ENCODE data around the gene RBBP5. TPM values are rescaled to one million over a fixed set of nuclear protein-coding genes. Genes with fewer than 3 reads are reported as not detected.
"Not testable (repeated sequence)": the region's sequence is repeated elsewhere in the genome, so short reads cannot be mapped to it uniquely, and the experiment has no call there.

RBBP5 gene
- total RNA-seq, 1 donor: 19.5 TPM

- no peak for DNase-seq (ENCODE audit: insufficient read length, low spot score, missing footprints)
- Histone ChIP-seq H3K36me3 (ENCODE audit: insufficient read depth, low read length) (peaks cover 74% of the 10 kb centered on the region), H3K27ac (ENCODE audit: low read depth, low read length) (no peak overlapping the region)
These were observed 36.4 kb upstream of the RBBP5 start for GRCh38 chr1:205158048-205158616.

GRCh38 chr1:205155665-205156377 is 34.0 kb upstream of the RBBP5 start:
- not testable (repeated sequence) for H3K4me2 ChIP-seq (ENCODE audit: insufficient read depth, low read length); H3K79me2 ChIP-seq (ENCODE audit: insufficient read depth, low read length); H2AFZ ChIP-seq (ENCODE audit: low read length); H3K9me3 ChIP-seq (ENCODE audit: low read depth, low read length); H3K4me1 ChIP-seq (ENCODE audit: insufficient read depth, low read length); H3K4me3 ChIP-seq (ENCODE audit: insufficient read depth, low read length); H3K27me3 ChIP-seq (ENCODE audit: insufficient read depth, low read length); DNase-seq (ENCODE audit: insufficient read length, low spot score, missing footprints); H4K20me1 ChIP-seq (ENCODE audit: insufficient read depth, low read length); H3K27ac ChIP-seq (ENCODE audit: low read depth, low read length)
- H3K36me3 ChIP-seq (ENCODE audit: insufficient read depth, low read length): peaks cover 53% of the 10 kb centered on the region

More at GRCh38 chr1:205158048-205158616, 36.4 kb upstream of the RBBP5 start:
- H2AFZ ChIP-seq (ENCODE audit: low read length): no peak overlapping the region
- H3K4me3 ChIP-seq (ENCODE audit: insufficient read depth, low read length): no peak overlapping the region
- H3K9me3 ChIP-seq (ENCODE audit: low read depth, low read length): peaks cover 8% of the 10 kb centered on the region
- peaks cover 3% of the 10 kb centered on the region for H4K20me1 ChIP-seq (ENCODE audit: insufficient read depth, low read length)
- no peaks in the 10 kb centered on the region for H3K27me3 ChIP-seq (ENCODE audit: insufficient read depth, low read length)
- H3K79me2 ChIP-seq (ENCODE audit: insufficient read depth, low read length): no peaks in the 10 kb centered on the region
- H3K4me2 ChIP-seq (ENCODE audit: insufficient read depth, low read length): no peak overlapping the region
- H3K4me1 ChIP-seq (ENCODE audit: insufficient read depth, low read length): no peaks in the 10 kb centered on the region
- no peak for TF ChIP-seq CTCF (IDR thresholded peaks at IDR 0.05; ENCODE audit: extremely low read depth, low read depth, low read length)

GRCh38 chr1:205152505-205152904 is 30.7 kb upstream of the RBBP5 start:
- peaks cover 32% of the 10 kb centered on the region for H3K36me3 ChIP-seq (ENCODE audit: insufficient read depth, low read length)
- H3K79me2 ChIP-seq (ENCODE audit: insufficient read depth, low read length): no peaks in the 10 kb centered on the region
- no peak overlapping the region for H3K4me3 ChIP-seq (ENCODE audit: insufficient read depth, low read length)
- no peak for DNase-seq (ENCODE audit: insufficient read length, low spot score, missing footprints)
- H3K4me2 ChIP-seq (ENCODE audit: insufficient read depth, low read length): no peak overlapping the region
- H3K27ac ChIP-seq (ENCODE audit: low read depth, low read length): no peak overlapping the region
- H3K9me3 ChIP-seq (ENCODE audit: low read depth, low read length): peaks cover 8% of the 10 kb centered on the region
- no peak overlapping the region for H2AFZ ChIP-seq (ENCODE audit: low read length)
- no peak for TF ChIP-seq CTCF (IDR thresholded peaks at IDR 0.05; ENCODE audit: extremely low read depth, low read depth, low read length)
- H3K4me1 ChIP-seq (ENCODE audit: insufficient read depth, low read length): peaks cover 4% of the 10 kb centered on the region
- no peaks in the 10 kb centered on the region for H3K27me3 ChIP-seq (ENCODE audit: insufficient read depth, low read length)
- no peaks in the 10 kb centered on the region for H4K20me1 ChIP-seq (ENCODE audit: insufficient read depth, low read length)

- DNase-seq (ENCODE audit: insufficient read length, low spot score, missing footprints): no peak
- Histone ChIP-seq H2AFZ (ENCODE audit: low read length) (no peak overlapping the region), H3K9me3 (ENCODE audit: low read depth, low read length) (peaks cover 2% of the 10 kb centered on the region), H3K4me1 (ENCODE audit: insufficient read depth, low read length) (peaks cover 15% of the 10 kb centered on the region), H3K4me2 (ENCODE audit: insufficient read depth, low read length) (no peak overlapping the region), H3K79me2 (ENCODE audit: insufficient read depth, low read length) (no peaks in the 10 kb centered on the region), H3K4me3 (ENCODE audit: insufficient read depth, low read length) (no peak overlapping the region), H3K27ac (ENCODE audit: low read depth, low read length) (no peak overlapping the region), H4K20me1 (ENCODE audit: insufficient read depth, low read length) (no peaks in the 10 kb centered on the region), H3K36me3 (ENCODE audit: insufficient read depth, low read length) (peaks cover 17% of the 10 kb centered on the region), H3K27me3 (ENCODE audit: insufficient read depth, low read length) (no peaks in the 10 kb centered on the region)
- TF ChIP-seq CTCF (IDR thresholded peaks at IDR 0.05; ENCODE audit: extremely low read depth, low read depth, low read length): no peak
These were observed 29.1 kb upstream of the RBBP5 start for GRCh38 chr1:205150651-205151428.

Measured in osteoblast (primary cell).